Spleen (tissue), 7 donors: ENCODE results near the gene ALDH3B1.

Experiments
- POLR2A ChIP-seq, 3 donors: fragments of 450-650 bp; IDR thresholded peaks; one replicate each; pipeline ENCODE4 v1.5.1; 2017; ENCODE audit warnings: antibody characterized with exemption in 3 of 3, mild to moderate bottlenecking in 1 of 3
- POLR2AphosphoS5 ChIP-seq, 3 donors: sonication (generic); formaldehyde crosslinking; IDR thresholded peaks; one replicate each; pipeline ENCODE4 v1.5.1; 2017; ENCODE audit warnings: antibody characterized with exemption in 3 of 3
- TF ChIP-seq, protein P1 (sequence below), 11 experiments: fragments of 200-600 bp in 7 of 11; fragments of 450-650 bp in 4 of 11; sonication (generic) in 4 of 11; IDR thresholded peaks in 8 of 11; conservative IDR thresholded peaks in 3 of 11; 1 replicate in 7 of 11; 2 replicates in 4 of 11; pipeline versions ENCODE4 v1.4.0 to v1.8.0; 2016 to 2021; ENCODE audit warnings: antibody characterized with exemption in 11 of 11, inconsistent platforms in 4 of 11, mild to moderate bottlenecking in 1 of 11
- donor health status: DM: no; HTN: no; CAD: no; lungs with moderate emphysema.
- donor health status: DM: no; HTN: no; CAD: no.
- donor health status: DM: no; HTN: no; CAD: no.

DNA sequence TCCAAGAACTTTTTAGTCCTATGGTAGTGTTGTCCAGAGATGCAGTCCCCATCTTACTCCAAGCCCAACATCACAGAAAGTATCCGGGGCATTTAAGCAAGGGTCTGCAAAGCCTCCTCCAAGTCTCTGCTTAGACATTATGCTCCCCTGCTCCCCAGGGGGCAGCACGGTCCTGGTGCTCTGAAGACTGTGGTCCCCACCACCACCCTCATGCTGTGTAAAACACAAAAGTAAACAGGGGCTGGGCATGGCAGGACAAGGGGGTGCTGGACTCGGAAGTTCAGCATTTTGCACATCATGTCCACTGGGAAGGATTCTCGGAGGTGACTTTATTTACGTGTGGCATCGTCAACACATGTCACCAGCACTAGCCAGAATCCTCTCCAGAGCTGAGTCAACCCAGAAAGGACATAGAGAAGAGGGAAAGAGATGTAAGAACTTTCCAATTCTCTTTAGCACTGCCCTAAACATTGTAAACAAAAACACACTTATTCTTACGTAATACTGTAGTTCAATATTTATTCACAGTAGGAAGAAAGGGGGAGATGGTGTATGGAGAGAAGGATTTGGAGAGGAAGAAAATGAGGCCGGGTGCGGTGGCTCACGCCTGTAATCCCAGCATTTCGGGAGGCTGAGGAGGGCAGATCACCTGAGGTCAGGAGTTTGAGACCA, 66.4 kb downstream of the ALDH3B1 start:
- TF ChIP-seq POLR2A (IDR thresholded peaks at IDR 0.05) (no peak), POLR2AphosphoS5 (IDR thresholded peaks at IDR 0.05) (no peak)
- TF ChIP-seq, protein P1, sequence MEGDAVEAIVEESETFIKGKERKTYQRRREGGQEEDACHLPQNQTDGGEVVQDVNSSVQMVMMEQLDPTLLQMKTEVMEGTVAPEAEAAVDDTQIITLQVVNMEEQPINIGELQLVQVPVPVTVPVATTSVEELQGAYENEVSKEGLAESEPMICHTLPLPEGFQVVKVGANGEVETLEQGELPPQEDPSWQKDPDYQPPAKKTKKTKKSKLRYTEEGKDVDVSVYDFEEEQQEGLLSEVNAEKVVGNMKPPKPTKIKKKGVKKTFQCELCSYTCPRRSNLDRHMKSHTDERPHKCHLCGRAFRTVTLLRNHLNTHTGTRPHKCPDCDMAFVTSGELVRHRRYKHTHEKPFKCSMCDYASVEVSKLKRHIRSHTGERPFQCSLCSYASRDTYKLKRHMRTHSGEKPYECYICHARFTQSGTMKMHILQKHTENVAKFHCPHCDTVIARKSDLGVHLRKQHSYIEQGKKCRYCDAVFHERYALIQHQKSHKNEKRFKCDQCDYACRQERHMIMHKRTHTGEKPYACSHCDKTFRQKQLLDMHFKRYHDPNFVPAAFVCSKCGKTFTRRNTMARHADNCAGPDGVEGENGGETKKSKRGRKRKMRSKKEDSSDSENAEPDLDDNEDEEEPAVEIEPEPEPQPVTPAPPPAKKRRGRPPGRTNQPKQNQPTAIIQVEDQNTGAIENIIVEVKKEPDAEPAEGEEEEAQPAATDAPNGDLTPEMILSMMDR (IDR thresholded peaks at IDR 0.05 in 8 of 11, conservative IDR thresholded peaks at IDR 0.05 in 3 of 11), result peak in 1 of 11 experiments; percentile 29
